Peyer's patch (tissue), 4 donors: ENCODE data around the gene KDM4C.

Source experiments
- CTCF ChIP-seq, 6 experiments: fragments of 450-650 bp in 4 of 6; fragments of 200-600 bp in 2 of 6; sonication (generic) in 1 of 6; IDR thresholded peaks; one replicate each; pipeline ENCODE4 v1.5.1; 2017 to 2019; ENCODE audit warnings: antibody characterized with exemption in 6 of 6, mild to moderate bottlenecking in 3 of 6, moderate library complexity in 1 of 6
- POLR2A ChIP-seq, 2 donors: fragments of 450-650 bp; IDR thresholded peaks; one replicate each; pipeline ENCODE4 v1.5.1; 2017; ENCODE audit warnings: antibody characterized with exemption in 2 of 2, mild to moderate bottlenecking in 2 of 2, moderate library complexity in 2 of 2

- TF ChIP-seq CTCF (IDR thresholded peaks at IDR 0.05), result no peak
- TF ChIP-seq POLR2A (IDR thresholded peaks at IDR 0.05), result no peak
Measured at GRCh38 chr9:6723881-6724420, 33.8 kb upstream of the KDM4C start.
